H1 (cell line): Measurements from ENCODE around the gene HABP4. TPM values are rescaled to one million over a fixed set of nuclear protein-coding genes. Genes with fewer than 3 reads are reported as not detected.

Experiments
- KDM1A ChIP-seq: fragments of 200-600, 300-600 bp; sonication (generic); IDR thresholded peaks from 2 replicates; pipeline ENCODE4 v1.7.1; 2016; ENCODE audit warnings: mild to moderate bottlenecking, low read length, borderline replicate concordance
- TAF1 ChIP-seq: IDR thresholded peaks from 2 replicates; pipeline ENCODE4 v1.6.1; 2011; ENCODE audit warnings: mild to moderate bottlenecking, low read depth, low read length
- polyA plus RNA-seq, 7 experiments: library from polyadenylated mRNA; depleted of rRNA in 3 of 7; stranded (reverse) in 5 of 7; unstranded in 2 of 7; fragments of >200 nt in 5 of 7; fragments of 200-250 nt in 2 of 7; gene quantifications; 1 replicate in 5 of 7; 2 replicates in 1 of 7; 4 replicates in 1 of 7; pipeline versions ENCODE4 v1.2.1 to v1.2.3, GENCODE V29; 2011 to 2013; ENCODE audit warnings: missing spikeins in 2 of 7, mixed read lengths in 2 of 7
- total RNA-seq: library from RNA; stranded (reverse); fragmentation: NEBNext Ultra II Directional; extraction: Animal tissue kit (Norgen Biotek cat#: 25700); gene quantifications from 2 replicates; pipeline ENCODE4 v1.2.1, GENCODE V29; 2021

The HABP4 gene
- total and polyA plus RNA-seq, 2 of the 8 experiments (the other 6 are each of a cell fraction or from before 2014, with no cell fraction given) = 3.3 to 11.2 TPM

- no peak for TF ChIP-seq KDM1A
- no peak for TF ChIP-seq TAF1
Observed at GRCh38 chr9:96459268-96460007, 9.5 kb downstream of the HABP4 start (continued).
